ENCODE measurements around the gene TBX1.

The TBX1 gene

DNA sequence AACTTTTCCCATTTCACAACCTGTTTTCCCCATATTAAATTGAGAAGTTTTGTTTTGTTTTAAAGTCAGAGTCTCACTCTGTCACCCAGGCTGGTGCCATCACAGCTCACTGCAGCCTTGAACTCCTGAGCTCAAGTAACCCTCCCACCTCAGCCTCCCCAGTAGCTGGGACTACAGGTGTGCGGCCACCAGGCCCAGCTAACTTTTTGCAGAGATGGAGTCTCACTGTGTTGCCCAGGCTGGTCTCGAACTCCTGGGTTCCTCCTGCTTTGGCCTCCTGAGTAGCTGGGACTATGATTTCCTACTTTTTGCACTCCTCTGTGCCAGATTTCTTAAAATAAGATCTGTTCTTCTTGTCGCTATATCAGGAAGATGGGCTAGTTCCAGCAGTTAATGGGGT is 49.2 kb downstream of the TBX1 start:
- no peak overlapping the region for H3K27ac ChIP-seq
- H4K20me1 ChIP-seq = peaks cover 16% of the 10 kb centered on the region; the same call in 1 of the 2 replicates
- H3K9ac ChIP-seq = no peak overlapping the region
- H3K4me3 ChIP-seq = no peak overlapping the region
- H3K9me3 ChIP-seq = no peaks in the 10 kb centered on the region
- no peak overlapping the region for H3K4me2 ChIP-seq
- H3K27me3 ChIP-seq = no peaks in the 10 kb centered on the region
- H3K4me1 ChIP-seq = peaks cover 66% of the 10 kb centered on the region
- peaks cover 12% of the 10 kb centered on the region; the same call in 1 of the 2 replicates for H3K36me3 ChIP-seq
- TF ChIP-seq Cebpa-rat (IDR thresholded peaks at IDR 0.05) = no peak

DNA sequence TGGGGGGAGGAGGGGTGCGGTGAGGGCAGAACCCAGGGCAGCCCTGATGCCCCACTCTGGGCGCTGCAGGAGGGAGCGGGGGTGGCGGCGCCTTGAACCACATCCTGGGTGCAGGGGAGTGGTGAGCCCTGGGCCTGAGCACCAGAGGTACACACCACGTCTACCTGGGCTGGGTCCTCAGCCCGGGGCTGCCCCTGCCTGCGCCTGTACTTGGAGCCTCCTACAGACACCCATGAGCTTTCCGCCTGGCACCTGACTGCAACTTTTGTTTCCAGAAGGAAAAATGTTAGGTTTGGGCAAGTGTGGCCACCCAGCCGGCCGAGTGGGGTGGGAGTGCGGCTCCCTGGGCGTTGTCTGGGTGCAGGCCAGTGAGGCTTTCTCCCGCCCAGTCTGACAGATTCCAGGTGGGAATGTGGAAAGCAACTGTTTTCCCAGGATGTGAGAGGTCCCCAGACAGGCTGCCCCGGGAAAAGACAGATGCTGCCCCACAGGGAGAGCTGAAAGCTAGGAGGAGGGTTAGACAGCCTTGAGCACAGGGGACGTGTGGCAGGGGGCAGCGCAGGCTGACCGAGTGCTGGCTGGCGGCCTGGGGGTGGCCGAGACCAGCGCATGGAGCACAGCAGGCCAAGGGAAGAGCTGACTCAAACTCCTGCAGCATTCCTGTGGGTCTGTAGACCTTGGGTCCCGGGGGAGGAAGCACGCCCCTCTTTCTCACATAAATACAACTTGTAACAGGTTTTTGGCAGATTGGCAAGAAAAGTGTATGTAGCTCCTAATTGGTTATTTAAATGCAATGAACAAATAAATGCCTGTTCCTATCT is 50.0 kb downstream of the TBX1 start:
- no peak overlapping the region for H3K4me3 ChIP-seq
- TF ChIP-seq Cebpa-rat (IDR thresholded peaks at IDR 0.05) = no peak
- H3K27me3 ChIP-seq = no peaks in the 10 kb centered on the region
- peaks cover 57% of the 10 kb centered on the region for H3K4me1 ChIP-seq
- H3K27ac ChIP-seq = no peak overlapping the region
- H3K9ac ChIP-seq = no peak overlapping the region
- peak overlapping the region; percentile 21; the same call in 1 of the 2 replicates for H3K4me2 ChIP-seq
- peaks cover 12% of the 10 kb centered on the region; the same call in 1 of the 2 replicates for H3K36me3 ChIP-seq
- peaks cover 16% of the 10 kb centered on the region; the same call in 1 of the 2 replicates for H4K20me1 ChIP-seq
- H3K9me3 ChIP-seq = no peaks in the 10 kb centered on the region

DNA sequence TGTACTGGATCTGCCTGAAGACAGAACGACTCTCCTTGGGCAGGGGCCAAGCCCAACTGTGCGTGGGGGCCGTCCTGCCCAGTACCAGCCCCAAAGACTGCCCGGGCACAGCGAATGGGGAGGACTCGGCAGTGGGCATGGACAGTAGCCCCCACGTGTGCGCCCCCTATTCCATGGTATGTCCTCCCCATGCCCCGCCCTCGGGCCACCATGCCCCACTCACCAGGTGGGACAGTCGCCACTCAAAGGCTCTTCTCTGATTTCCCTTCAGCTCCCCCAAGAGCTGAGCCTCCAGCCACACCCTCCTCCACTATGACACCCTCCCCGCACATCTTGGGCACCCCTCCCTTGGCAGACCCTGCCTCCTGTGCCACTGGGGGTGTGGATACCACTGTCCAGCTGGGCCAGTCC is 50.6 kb downstream of the TBX1 start:
- H3K27me3 ChIP-seq = no peaks in the 10 kb centered on the region
- H3K36me3 ChIP-seq = peaks cover 12% of the 10 kb centered on the region; the same call in 1 of the 2 replicates
- peaks cover 16% of the 10 kb centered on the region; the same call in 1 of the 2 replicates for H4K20me1 ChIP-seq
- H3K4me1 ChIP-seq = peaks cover 56% of the 10 kb centered on the region
- TF ChIP-seq Cebpa-rat (IDR thresholded peaks at IDR 0.05) = no peak
- H3K27ac ChIP-seq = no peak overlapping the region
- no peak overlapping the region for H3K4me3 ChIP-seq
- H3K4me2 ChIP-seq = peak overlapping the region; percentile 21; the same call in 1 of the 2 replicates
- no peak overlapping the region for H3K9ac ChIP-seq
- H3K9me3 ChIP-seq = no peaks in the 10 kb centered on the region

DNA sequence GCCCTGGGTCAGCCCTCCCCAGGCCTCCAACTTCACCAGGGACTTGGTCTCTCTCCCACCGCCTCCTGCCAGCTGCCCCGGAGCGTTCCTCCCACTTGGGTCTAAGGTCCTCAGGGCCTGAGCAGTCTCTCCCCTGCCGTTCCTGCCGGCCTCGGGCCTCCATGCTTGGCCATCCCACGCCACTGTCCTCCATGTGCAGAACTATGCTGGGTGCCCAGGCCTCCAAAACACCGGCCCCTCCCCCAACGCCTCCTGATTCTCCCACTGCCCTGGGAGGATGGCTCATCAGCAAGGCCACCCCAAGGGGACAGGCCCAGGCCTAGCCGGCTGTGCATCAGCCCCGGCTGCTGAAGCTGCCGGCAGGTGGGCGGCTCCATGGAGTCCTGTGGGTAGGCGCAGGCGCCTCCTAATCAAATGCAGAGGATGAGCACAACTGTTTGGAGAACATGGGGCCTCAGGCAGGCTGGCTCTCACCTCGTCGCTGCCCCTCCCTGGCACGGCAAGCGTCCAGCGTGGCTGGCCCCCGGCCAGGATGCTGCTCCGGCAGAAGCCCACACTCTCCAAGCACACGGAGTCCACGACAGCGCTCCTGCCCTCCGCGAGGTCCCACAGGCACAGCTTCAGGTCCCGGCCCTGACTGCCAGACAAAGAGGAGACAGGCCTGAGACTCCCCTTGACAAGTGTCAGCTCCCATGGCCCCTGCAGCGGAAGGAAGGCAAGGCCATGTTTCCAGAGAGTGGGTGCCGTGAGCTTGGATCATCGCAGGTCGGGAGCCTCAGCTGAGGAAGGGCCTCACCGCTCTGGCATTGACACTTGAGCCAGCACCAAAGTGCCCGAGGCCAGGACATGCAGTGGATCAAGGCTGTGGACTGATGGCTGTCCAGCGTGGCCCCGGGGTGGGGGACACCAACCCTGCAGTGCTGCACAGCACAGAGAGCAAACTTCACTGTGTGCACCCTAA is 51.5 kb downstream of the TBX1 start:
- H3K4me3 ChIP-seq = no peak overlapping the region
- TF ChIP-seq Cebpa-rat (IDR thresholded peaks at IDR 0.05) = no peak
- H3K4me2 ChIP-seq = peak overlapping the region; percentile 28; the same call in 1 of the 2 replicates
- H3K9me3 ChIP-seq = no peaks in the 10 kb centered on the region
- no peak overlapping the region for H3K27ac ChIP-seq
- no peak overlapping the region for H3K9ac ChIP-seq
- peaks cover 19% of the 10 kb centered on the region; the same call in 1 of the 2 replicates for H4K20me1 ChIP-seq
- H3K36me3 ChIP-seq = peaks cover 12% of the 10 kb centered on the region; the same call in 1 of the 2 replicates
- peaks cover 56% of the 10 kb centered on the region for H3K4me1 ChIP-seq
- no peaks in the 10 kb centered on the region for H3K27me3 ChIP-seq

DNA sequence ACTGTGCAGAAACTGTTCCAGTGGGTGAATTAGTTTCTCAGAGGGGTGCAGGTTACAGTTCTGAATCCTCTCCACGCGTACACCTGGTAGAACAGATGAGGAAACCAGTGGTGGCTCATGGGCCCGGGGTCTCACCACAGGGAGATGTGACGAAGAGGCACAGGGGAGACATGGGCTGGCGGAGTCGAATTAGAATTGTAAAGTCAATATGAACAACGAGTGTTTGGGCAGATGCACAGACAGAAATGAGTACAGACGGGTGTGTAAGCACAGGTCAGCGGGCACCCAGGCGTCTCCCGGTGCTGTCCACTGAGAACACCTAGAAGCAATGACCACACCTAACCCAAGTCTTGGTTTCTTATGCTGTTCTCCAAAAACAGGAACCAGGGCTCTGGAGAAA is 52.3 kb downstream of the TBX1 start:
- Histone ChIP-seq H4K20me1 (peaks cover 18% of the 10 kb centered on the region; the same call in 1 of the 2 replicates), H3K36me3 (peaks cover 12% of the 10 kb centered on the region; the same call in 1 of the 2 replicates), H3K9ac (no peak overlapping the region), H3K27me3 (no peaks in the 10 kb centered on the region), H3K27ac (no peak overlapping the region), H3K4me3 (no peak overlapping the region), H3K4me1 (peaks cover 56% of the 10 kb centered on the region), H3K9me3 (no peaks in the 10 kb centered on the region), H3K4me2 (peak overlapping the region; percentile 28; the same call in 1 of the 2 replicates)
- TF ChIP-seq Cebpa-rat (IDR thresholded peaks at IDR 0.05) = no peak

DNA sequence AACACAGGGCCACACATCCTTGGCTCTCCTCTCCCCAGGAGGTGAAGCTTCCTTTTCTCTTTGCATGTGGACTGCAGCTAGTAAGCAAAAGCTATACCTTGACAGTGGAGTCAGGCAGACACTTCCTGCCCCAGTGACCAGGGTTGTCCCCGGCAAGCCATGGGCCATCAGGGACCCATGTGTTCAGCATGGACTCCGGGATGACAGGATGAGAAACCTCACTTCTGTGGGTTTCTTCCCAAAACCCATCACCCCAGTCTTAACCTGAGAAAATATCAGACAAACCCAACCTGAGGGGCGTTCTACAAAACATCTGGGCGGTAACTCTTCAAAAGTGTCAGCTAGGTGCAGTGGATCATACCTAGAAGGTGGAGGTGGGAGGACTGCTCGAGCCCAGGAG is 53.9 kb downstream of the TBX1 start:
- peaks cover 29% of the 10 kb centered on the region for H4K20me1 ChIP-seq
- no peak for TF ChIP-seq Cebpa-rat (IDR thresholded peaks at IDR 0.05)
- no peak overlapping the region for H3K4me3 ChIP-seq
- H3K4me1 ChIP-seq = peaks cover 59% of the 10 kb centered on the region
- H3K4me2 ChIP-seq = no peak overlapping the region
- no peak overlapping the region for H3K9ac ChIP-seq
- no peaks in the 10 kb centered on the region for H3K9me3 ChIP-seq
- no peak overlapping the region for H3K27ac ChIP-seq
- no peaks in the 10 kb centered on the region for H3K27me3 ChIP-seq
- peaks cover 12% of the 10 kb centered on the region; the same call in 1 of the 2 replicates for H3K36me3 ChIP-seq

DNA sequence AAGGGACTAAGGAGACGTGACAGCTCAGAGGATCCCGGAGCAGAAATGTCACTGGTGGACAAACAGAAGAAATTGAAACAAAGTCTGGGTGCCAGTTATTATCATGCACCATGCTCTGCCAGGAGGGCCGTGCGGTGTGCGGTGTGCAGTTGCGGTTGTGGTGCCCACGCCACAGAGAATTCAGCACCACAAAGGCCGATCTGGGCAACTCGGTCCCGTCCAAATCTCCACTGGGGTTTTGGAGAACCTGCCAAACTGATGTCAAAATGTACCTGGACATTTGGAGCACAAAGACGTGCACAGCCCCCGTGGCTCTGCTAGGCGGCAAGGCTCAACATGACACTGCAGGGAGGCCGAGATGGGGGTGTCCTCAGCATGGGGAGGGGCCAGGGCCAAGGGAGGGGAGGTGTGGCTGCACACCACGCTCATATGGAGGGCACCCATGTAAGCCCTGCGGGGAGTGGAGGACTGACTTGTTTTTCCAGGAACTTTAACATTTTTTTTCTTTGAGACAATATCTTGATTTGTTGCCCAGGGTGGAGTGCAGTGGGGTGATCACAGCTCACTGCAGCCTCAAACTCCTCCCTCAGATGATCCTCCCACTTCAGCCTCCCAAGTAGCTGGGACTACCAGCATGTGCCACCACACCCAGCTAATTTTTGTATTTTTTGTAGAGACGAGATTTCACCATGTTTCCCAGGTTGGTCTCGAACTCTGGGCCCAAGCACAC is 54.7 kb downstream of the TBX1 start:
- H3K9ac ChIP-seq = no peak overlapping the region
- no peak overlapping the region for H3K4me2 ChIP-seq
- no peak overlapping the region for H3K27ac ChIP-seq
- H3K9me3 ChIP-seq = no peaks in the 10 kb centered on the region
- TF ChIP-seq Cebpa-rat (IDR thresholded peaks at IDR 0.05) = no peak
- peaks cover 38% of the 10 kb centered on the region for H4K20me1 ChIP-seq
- H3K4me3 ChIP-seq = no peak overlapping the region
- peaks cover 67% of the 10 kb centered on the region for H3K4me1 ChIP-seq
- H3K27me3 ChIP-seq = no peaks in the 10 kb centered on the region
- H3K36me3 ChIP-seq = peaks cover 12% of the 10 kb centered on the region; the same call in 1 of the 2 replicates

DNA sequence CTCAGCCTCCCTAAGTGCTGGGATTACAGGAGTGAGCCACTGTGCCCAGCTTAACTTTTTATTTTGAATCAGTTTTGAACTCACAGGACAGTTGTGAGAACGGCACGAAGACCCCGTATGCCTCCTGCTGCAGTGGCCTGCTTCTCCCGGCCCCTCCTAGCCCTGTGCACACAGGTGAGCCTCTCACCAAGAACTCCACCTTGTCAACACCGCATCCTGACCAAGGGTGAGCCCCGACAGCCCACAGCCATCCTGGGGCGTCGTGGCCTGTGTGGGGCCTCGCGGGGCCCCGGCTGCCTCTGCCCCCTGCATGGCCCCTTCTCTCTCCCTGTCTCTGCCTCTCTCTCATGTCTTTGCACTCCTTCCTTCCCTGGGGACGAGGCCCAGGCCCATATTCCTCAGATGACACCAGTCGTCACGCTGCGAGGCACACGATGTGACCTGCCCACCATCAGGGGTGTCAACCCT is 55.3 kb downstream of the TBX1 start:
- Histone ChIP-seq H3K27ac (no peak overlapping the region), H3K36me3 (peaks cover 16% of the 10 kb centered on the region; the same call in 1 of the 2 replicates), H3K4me1 (peaks cover 67% of the 10 kb centered on the region)

More for the DNA sequence above, 55.3 kb downstream of the TBX1 start:
- H3K4me2 ChIP-seq = no peak overlapping the region
- H3K9ac ChIP-seq = no peak overlapping the region
- no peak overlapping the region for H3K4me3 ChIP-seq
- TF ChIP-seq Cebpa-rat (IDR thresholded peaks at IDR 0.05) = no peak
- H3K9me3 ChIP-seq = no peaks in the 10 kb centered on the region
- H3K27me3 ChIP-seq = no peaks in the 10 kb centered on the region
- peaks cover 44% of the 10 kb centered on the region for H4K20me1 ChIP-seq
